ENCODE measurements around the gene ITGAX.

ITGAX gene

GRCh38 chr16:31350275-31351005 is 4.5 kb upstream of the ITGAX start:
- no peak for DNase-seq

- DNase-seq = no peak
Observed at GRCh38 chr16:31351246-31351941, 3.6 kb upstream of the ITGAX start.

DNA sequence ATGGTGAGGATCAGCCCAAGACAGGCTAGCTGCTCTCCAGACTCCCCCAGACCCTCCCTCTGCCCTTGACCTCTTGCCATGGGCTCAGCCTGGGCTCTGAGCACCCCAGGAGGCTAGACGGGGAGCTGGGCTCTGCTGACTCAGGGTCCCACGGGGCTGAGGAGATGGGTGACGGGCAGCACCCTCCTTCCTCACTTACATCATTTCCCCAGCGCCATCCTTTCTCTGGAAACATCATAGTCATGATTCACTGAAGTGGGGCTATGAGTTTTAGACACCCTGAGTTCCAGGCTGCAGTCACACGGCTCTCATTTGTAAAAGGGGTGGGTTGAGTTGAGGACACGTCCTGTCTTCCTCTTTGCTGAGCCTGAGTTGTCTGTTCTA is 3.0 kb upstream of the ITGAX start:
- no peak for DNase-seq

DNA sequence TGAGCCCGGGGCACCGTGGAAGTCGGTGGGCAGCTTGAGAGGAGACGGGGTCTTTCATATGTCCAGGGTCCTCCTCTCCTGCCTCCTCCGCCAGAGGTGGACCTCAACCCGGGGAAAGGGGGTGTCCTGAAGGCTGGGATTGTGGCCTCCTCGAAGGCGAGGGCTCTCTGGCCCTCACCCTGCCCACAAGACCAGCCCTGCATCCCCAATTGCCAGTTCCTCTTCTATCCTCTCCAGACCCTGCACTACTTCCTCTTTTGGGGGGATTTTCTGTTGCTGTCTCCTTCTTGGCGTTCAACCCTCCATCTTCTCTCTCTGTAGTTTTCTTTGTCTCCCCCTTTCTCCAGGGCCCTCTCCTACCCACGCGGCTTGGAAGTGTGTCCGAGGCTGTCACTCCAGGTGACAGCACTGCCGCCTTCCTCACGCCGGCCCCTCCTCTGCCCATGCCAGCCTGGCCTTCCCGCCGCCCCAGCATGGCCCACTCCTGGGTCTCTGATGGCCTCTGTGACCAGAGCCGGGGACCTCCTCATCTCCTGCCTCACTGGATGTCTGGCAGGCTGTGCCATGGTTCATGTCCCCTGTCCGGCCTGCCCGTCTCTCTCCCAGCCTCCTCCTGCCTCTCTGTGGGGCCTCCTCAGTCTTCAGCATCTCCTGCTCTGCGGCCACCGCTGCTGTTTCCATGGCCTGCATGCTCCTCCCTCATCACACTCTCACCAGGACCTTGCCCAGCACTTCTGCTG is 2.4 kb upstream of the ITGAX start:
- no peak for DNase-seq

DNA sequence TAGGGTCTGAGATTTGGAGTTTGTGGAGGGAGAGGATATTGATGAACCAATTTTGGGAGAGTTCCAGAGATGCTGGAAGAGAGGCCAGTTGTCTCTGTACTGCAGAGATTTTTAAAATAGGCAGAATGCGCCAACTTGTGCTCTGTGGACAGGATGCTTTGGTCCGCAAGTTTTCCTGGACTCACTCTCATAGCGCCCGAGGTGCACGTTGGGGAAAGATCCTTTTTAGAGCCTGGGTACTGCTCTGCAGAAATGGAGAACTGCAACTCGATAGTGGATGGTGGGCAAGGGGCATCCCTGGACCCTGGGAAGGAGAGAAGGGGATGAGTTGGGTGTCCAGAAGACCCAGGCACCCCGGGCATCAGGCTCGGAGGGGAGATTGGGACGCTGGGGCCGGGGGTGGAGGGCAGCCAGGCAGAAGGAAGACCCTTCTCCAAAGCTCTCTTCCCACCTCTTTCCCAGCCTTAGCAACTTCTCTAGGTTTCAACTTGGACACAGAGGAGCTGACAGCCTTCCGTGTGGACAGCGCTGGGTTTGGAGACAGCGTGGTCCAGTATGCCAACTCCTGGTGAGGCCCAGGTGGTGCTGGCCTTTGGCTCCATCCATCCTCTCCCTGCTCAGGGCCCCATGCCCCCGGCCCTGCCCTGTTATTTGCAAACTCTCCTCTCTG is 590 bp downstream of the ITGAX start:
- no peak for DNase-seq

DNA sequence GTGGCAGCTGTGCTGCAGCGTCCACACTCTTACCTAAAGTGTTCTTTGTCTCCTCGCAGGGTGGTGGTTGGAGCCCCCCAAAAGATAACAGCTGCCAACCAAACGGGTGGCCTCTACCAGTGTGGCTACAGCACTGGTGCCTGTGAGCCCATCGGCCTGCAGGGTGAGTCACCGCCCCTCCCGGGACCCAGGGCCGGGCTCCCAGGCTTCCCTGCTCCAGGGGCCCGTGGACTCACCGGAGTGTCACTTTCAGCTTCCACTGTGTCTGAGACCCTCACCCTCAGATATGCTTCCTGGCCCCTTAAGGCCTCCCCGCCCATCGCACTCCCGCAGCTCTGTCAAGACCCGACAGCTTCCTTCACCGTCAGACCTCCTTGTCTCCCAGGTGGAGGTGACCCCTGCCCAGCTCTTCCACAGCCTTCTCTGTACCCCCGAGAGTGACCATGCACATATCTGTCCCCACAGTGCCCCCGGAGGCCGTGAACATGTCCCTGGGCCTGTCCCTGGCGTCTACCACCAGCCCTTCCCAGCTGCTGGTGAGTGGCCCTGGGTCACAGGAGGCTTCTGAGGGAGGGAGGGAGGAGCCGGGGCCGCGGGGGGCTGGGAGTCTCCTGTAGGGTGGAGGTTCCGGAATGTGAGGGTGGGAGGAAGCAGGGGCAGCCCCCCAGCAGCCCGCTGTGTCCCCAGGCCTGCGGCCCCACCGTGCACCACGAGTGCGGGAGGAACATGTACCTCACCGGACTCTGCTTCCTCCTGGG is 1.8 kb downstream of the ITGAX start:
- no peak for DNase-seq

- no peak for DNase-seq
Observed at GRCh38 chr16:31357324-31358109, 2.5 kb downstream of the ITGAX start.

DNA sequence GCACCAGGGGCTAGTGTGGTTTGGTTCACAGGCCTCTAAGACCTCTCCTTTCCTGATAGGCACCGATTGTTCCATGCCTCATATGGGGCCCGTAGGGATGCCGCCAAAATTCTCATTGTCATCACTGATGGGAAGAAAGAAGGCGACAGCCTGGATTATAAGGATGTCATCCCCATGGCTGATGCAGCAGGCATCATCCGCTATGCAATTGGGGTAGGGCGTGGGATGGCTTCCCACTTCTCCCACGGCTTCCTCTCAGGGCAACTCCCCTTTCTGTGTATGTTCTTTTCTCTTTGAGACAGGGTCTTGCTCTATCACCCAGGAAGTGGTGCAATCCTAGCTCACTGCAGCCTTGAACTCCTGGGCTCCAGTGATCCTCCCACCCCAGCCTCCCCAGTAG is 5.3 kb downstream of the ITGAX start:
- no peak for DNase-seq

GRCh38 chr16:31361201-31362110 is 6.5 kb downstream of the ITGAX start:
- DNase-seq = no peak

DNA sequence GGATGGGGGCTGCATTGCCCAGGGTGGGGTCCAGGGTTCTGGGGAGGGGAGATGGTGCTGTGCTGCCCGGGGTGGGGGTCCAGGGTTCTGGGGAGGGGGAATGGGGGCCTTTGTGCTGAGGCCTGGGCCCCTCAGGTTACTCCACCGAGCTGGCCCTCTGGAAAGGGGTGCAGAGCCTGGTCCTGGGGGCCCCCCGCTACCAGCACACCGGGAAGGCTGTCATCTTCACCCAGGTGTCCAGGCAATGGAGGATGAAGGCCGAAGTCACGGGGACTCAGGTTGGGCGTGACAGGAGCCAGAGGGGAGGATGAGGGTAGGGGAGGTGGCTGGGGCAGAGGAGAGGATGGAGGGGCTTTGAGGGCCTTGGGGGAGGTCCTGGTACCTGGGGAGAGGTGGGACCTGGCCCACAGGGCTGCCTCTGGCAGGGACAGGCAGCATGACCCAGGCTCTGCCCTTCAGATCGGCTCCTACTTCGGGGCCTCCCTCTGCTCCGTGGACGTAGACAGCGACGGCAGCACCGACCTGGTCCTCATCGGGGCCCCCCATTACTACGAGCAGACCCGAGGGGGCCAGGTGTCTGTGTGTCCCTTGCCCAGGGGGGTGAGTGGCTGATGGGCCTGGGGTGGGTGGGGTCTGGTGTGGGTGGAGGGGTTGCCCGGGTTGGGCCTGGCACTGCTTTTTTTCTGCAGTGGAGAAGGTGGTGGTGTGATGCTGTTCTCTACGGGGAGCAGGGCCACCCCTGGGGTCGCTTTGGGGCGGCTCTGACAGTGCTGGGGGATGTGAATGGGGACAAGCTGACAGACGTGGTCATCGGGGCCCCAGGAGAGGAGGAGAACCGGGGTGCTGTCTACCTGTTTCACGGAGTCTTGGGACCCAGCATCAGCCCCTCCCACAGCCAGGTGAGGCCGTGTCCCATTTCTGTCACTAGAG is 7.8 kb downstream of the ITGAX start:
- no peak for DNase-seq

GRCh38 chr16:31363721-31364120 is 8.7 kb downstream of the ITGAX start:
- DNase-seq = no peak

DNA sequence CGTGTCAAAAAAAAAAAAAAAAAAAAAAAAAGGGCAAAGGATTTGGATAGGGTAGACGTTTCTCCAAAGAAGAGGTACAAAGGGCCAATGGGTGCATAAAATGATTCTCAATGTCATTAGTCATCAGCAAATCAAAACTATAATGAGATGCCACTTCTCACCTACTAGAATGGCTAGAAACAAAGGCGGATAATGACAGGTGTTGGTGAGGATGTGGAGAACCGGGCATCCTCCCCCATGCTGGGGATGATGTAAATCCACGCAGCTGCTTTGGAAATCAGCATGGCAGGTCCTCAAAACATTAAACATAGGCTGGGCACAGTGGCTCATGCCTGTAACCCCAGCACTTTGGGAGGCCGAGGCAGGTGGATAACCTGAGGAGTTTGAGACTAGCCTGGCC is 9.4 kb downstream of the ITGAX start:
- DNase-seq = no peak

DNA sequence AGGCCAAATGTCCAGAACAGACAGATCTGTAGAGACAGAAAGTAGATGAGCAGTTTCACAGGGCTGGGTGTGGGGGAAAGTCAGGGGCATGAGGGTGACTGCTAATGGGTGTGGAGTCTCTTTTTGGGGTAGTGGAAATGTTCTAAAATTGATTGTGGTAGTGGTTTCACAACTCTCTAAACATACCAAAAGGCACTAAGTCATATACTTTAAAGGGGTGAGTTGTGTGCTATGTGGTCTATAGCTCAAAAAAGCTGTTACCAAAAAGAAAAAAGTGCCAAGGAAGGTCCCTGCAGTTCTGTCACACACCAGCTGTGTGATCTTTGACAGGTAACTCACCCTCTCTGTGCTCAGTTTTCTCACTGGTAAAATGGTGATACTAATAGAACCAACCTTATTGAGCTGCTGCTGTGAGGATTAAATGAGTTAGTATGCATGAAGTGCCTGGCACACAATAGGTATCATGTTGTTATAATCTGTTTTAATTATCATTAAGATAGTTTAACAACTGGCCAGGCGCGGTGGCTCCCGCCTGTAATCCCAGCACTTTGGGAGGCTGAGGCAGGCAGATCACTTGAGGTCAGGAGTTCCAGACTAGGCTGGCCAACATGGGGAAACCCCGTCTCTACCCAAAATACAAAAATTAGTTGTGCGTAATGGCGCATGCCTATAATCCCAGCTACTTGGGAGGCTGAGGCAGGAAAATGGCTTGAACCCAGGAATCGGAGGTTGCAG is 10.3 kb downstream of the ITGAX start:
- peak; percentile 21 for DNase-seq

GRCh38 chr16:31367853-31368252 is 12.9 kb downstream of the ITGAX start:
- DNase-seq = no peak

DNA sequence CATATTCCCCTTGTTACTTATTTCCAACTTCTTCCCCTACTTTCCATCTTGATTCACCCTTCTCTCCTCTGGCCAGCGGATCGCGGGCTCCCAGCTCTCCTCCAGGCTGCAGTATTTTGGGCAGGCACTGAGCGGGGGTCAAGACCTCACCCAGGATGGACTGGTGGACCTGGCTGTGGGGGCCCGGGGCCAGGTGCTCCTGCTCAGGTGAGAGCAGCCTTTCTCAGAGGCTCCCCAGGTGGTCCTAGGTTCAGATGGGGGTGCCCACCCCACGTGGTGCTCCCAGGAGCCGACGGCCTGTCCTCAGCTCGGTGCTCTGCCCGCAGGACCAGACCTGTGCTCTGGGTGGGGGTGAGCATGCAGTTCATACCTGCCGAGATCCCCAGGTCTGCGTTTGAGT is 16.0 kb downstream of the ITGAX start:
- DNase-seq = no peak

DNA sequence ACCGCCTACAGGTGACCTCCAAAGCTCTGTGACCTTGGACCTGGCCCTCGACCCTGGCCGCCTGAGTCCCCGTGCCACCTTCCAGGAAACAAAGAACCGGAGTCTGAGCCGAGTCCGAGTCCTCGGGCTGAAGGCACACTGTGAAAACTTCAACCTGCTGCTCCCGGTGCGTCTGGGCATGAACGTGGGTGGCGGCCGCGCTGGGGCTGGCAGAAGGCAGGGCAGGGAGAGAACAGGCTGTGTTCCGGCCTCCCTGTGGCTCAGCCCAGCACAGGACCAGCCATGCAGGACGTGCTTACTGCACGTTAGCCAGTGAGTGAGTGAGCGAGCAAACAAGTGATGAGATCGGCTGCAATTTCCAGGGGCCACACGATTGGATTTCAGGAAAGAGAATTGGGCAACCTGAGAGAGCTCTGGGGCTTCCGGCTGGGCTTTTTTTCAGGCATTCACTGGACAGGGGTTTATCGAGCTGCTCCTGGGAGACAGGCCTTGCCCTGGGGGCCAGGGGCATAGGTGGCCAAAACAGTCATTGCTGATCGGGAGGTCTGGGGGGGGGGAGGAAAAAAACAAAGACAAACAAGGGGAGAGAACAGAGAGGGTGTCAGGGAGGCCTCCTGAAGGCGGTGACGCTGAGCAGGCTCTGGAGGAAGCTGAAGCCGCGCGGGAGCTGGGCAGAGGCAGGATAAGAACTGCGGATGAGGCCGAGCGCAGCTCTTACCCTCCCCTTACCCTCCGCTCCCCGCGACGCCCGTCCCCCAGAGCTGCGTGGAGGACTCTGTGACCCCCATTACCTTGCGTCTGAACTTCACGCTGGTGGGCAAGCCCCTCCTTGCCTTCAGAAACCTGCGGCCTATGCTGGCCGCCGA is 16.9 kb downstream of the ITGAX start:
- no peak for DNase-seq

- DNase-seq = no peak
Observed at GRCh38 chr16:31373235-31373634, 18.3 kb downstream of the ITGAX start.

GRCh38 chr16:31375231-31375630 is 20.3 kb downstream of the ITGAX start:
- no peak for DNase-seq
